H9 (cell line): ENCODE measurements around the gene PRKCB. TPM values are rescaled to one million over a fixed set of nuclear protein-coding genes. Genes with fewer than 3 reads are reported as not detected.

ENCODE experiments used
- DNase-seq: peaks from one replicate; pipeline ENCODE4 v3.0.0-alpha.2; 2017
- H2AFZ ChIP-seq: one replicate; pipeline ENCODE4 v1.6.1; 2013; ENCODE audit warnings: mild to moderate bottlenecking, low read length, control low read depth, moderate library complexity
- H2AK5ac ChIP-seq: 2 replicates; pipeline ENCODE4 v1.6.1; 2013; ENCODE audit warnings: low read length, control low read depth, mixed read lengths; ENCODE audit not compliant: insufficient read length
- H2BK120ac ChIP-seq: one replicate; pipeline ENCODE4 v1.6.1; 2013; ENCODE audit warnings: low read depth, mild to moderate bottlenecking, low read length, control low read depth, inconsistent platforms; ENCODE audit not compliant: poor library complexity, severe bottlenecking
- H2BK12ac ChIP-seq: 2 replicates; pipeline ENCODE4 v1.6.1; 2013; ENCODE audit warnings: low read length, control low read depth, mixed read lengths, low read depth; ENCODE audit not compliant: insufficient read length
- H2BK15ac ChIP-seq: 2 replicates; pipeline ENCODE4 v1.6.1; 2013; ENCODE audit warnings: low read depth, low read length, control low read depth
- H2BK20ac ChIP-seq: one replicate; pipeline ENCODE4 v1.6.1; 2013; ENCODE audit warnings: low read depth, mild to moderate bottlenecking, low read length, control low read depth, inconsistent platforms; ENCODE audit not compliant: poor library complexity, severe bottlenecking
- H2BK5ac ChIP-seq: 2 replicates; pipeline ENCODE4 v1.6.1; 2013; ENCODE audit warnings: low read length, control low read depth, mixed read lengths; ENCODE audit not compliant: insufficient read length
- H3K14ac ChIP-seq: 2 replicates; pipeline ENCODE4 v1.6.1; 2013; ENCODE audit warnings: low read length, control low read depth; ENCODE audit not compliant: insufficient read depth
- H3K18ac ChIP-seq: 2 replicates; pipeline ENCODE4 v1.6.1; 2013; ENCODE audit warnings: low read depth, mild to moderate bottlenecking, mixed read lengths, low read length, control low read depth; ENCODE audit not compliant: insufficient read length
- H3K23ac ChIP-seq: 2 replicates; pipeline ENCODE4 v1.6.1; 2013; ENCODE audit warnings: low read length, control low read depth, mixed read lengths, low read depth; ENCODE audit not compliant: insufficient read length
- H3K23me2 ChIP-seq: 2 replicates; pipeline ENCODE4 v1.6.1; 2013; ENCODE audit warnings: low read depth, mild to moderate bottlenecking, mixed read lengths, low read length, control low read depth; ENCODE audit not compliant: insufficient read length, poor library complexity, severe bottlenecking
- H3K27ac ChIP-seq: 2 replicates; pipeline ENCODE4 v1.5.1; 2013; ENCODE audit warnings: low read length, control low read depth, mixed read lengths, low read depth; ENCODE audit not compliant: insufficient read length
- H3K27me3 ChIP-seq: 2 replicates; pipeline ENCODE4 v1.6.1; 2013; ENCODE audit warnings: low read length, control low read depth, inconsistent platforms; ENCODE audit not compliant: insufficient read depth
- H3K4ac ChIP-seq: 2 replicates; pipeline ENCODE4 v1.6.1; 2013; ENCODE audit warnings: low read depth, mild to moderate bottlenecking, control low read depth, inconsistent platforms, low read length, moderate library complexity
- H3K4me1 ChIP-seq: 2 replicates; pipeline ENCODE4 v1.6.1; 2013; ENCODE audit warnings: low read length, control low read depth, inconsistent platforms; ENCODE audit not compliant: insufficient read depth
- H3K4me2 ChIP-seq: 2 replicates; pipeline ENCODE4 v1.6.1; 2013; ENCODE audit warnings: low read length, control low read depth, mixed read lengths; ENCODE audit not compliant: insufficient read length, insufficient read depth
- H3K56ac ChIP-seq: 2 replicates; pipeline ENCODE4 v1.6.1; 2013; ENCODE audit warnings: low read depth, mild to moderate bottlenecking, mixed read lengths, low read length, control low read depth; ENCODE audit not compliant: insufficient read length
- H3K79me1 ChIP-seq: 2 replicates; pipeline ENCODE4 v1.6.1; 2013; ENCODE audit warnings: low read depth, mild to moderate bottlenecking, moderate library complexity, low read length, control low read depth, inconsistent platforms; ENCODE audit not compliant: insufficient read depth, poor library complexity, severe bottlenecking
- H3K79me2 ChIP-seq: 2 replicates; pipeline ENCODE4 v1.6.1; 2013; ENCODE audit warnings: low read length, control low read depth, inconsistent platforms; ENCODE audit not compliant: insufficient read depth
- H3K9ac ChIP-seq: 2 replicates; pipeline ENCODE4 v1.6.1; 2013; ENCODE audit warnings: low read length, control low read depth, mixed read lengths; ENCODE audit not compliant: insufficient read length; ENCODE audit errors: extremely low read depth
- H3K9me3 ChIP-seq: one replicate; pipeline ENCODE4 v1.6.1; 2013; ENCODE audit warnings: low read depth, low read length, inconsistent platforms; ENCODE audit not compliant: control insufficient read depth
- H3T11ph ChIP-seq: one replicate; pipeline ENCODE4 v1.6.1; 2013; ENCODE audit warnings: mild to moderate bottlenecking, low read length, control low read depth, inconsistent platforms
- H4K20me1 ChIP-seq: one replicate; pipeline ENCODE4 v1.6.1; 2013; ENCODE audit not compliant: control insufficient read depth, insufficient read length, insufficient read depth
- H4K5ac ChIP-seq: 2 replicates; pipeline ENCODE4 v1.6.1; 2013; ENCODE audit warnings: low read depth, mild to moderate bottlenecking, mixed read lengths, low read length, control low read depth; ENCODE audit not compliant: insufficient read length
- H4K8ac ChIP-seq: replicated peaks from 2 replicates; pipeline ENCODE4 v1.6.1; 2013; ENCODE audit warnings: low read length, control low read depth, mixed read lengths, low read depth; ENCODE audit not compliant: insufficient read length
- H4K91ac ChIP-seq: 2 replicates; pipeline ENCODE4 v1.6.1; 2013; ENCODE audit warnings: low read depth, mild to moderate bottlenecking, moderate library complexity, mixed read lengths, low read length, control low read depth; ENCODE audit not compliant: insufficient read length
- H3K27ac Mint-ChIP-seq, 3 experiments: 2 replicates in 2 of 3; 3 replicates in 1 of 3; pipeline ENCODE4 v1.8.0; 2020 to 2021; ENCODE audit warnings: mixed read lengths in 3 of 3, mild to moderate bottlenecking in 1 of 3, moderate library complexity in 1 of 3
- H3K27me3 Mint-ChIP-seq: 2 replicates; pipeline ENCODE4 v1.8.0; 2021; ENCODE audit warnings: low read depth, mild to moderate bottlenecking, moderate library complexity, mixed read lengths
- H3K36me3 Mint-ChIP-seq, 3 experiments: 2 replicates in 2 of 3; 3 replicates in 1 of 3; pipeline ENCODE4 v1.8.0; 2020 to 2021; ENCODE audit warnings: low read depth in 3 of 3, mixed read lengths in 3 of 3; ENCODE audit not compliant: insufficient read depth in 1 of 3
- H3K4me1 Mint-ChIP-seq, 2 experiments: 2 replicates each; pipeline ENCODE4 v1.8.0; 2020; ENCODE audit warnings: mixed read lengths in 2 of 2
- H3K4me3 Mint-ChIP-seq, 2 experiments: 2 replicates in 1 of 2; 3 replicates in 1 of 2; pipeline ENCODE4 v1.8.0; 2020 to 2021; ENCODE audit warnings: mild to moderate bottlenecking in 2 of 2, mixed read lengths in 2 of 2, moderate library complexity in 1 of 2
- H3K9me3 Mint-ChIP-seq, 2 experiments: 2 replicates in 1 of 2; 3 replicates in 1 of 2; pipeline ENCODE4 v1.8.0; 2020; ENCODE audit warnings: mild to moderate bottlenecking in 2 of 2, mixed read lengths in 2 of 2, moderate library complexity in 1 of 2
- CTCF ChIP-seq: fragments of 200-600 bp; sonication (generic); conservative IDR thresholded peaks from 3 replicates; pipeline ENCODE4 v1.8.0; 2021; ENCODE audit warnings: antibody characterized with exemption, mild to moderate bottlenecking
- WGBS: extraction: QIAGEN DNeasy Blood & Tissue Kit; methylation state at CpG from one replicate; pipeline ENCODE4 v1.1.7; 2013; ENCODE audit warnings: missing lambda C conversion rate, low lambda C conversion rate, mixed read lengths; ENCODE audit not compliant: insufficient read length; ENCODE audit errors: extremely low coverage; 5-methylcytosine and 5-hydroxymethylcytosine counted together
- total RNA-seq: library from RNA; stranded (reverse); gene quantifications from 2 replicates; pipeline ENCODE4 v1.2.1, GENCODE V29; 2021

PRKCB gene
- total RNA-seq, 1 experiment from 2014 or later, result 7.0 TPM

- Mint-ChIP-seq H3K36me3 (no peaks in the 10 kb centered on the region), H3K9me3 (no peaks in the 10 kb centered on the region), H3K4me3 (no peak overlapping the region), H3K27ac (no peak overlapping the region), H3K27me3 (no peaks in the 10 kb centered on the region), H3K4me1 (peaks cover 10 to 17% of the 10 kb centered on the region in 2 experiments)
- no peak overlapping the region for H3T11ph ChIP-seq
- no peak overlapping the region for H3K56ac ChIP-seq
- H4K91ac ChIP-seq, result no peak overlapping the region
- no peak overlapping the region for H2BK5ac ChIP-seq
- no peak overlapping the region for H3K14ac ChIP-seq
- WGBS, result no CpG with 5 or more reads among the region's 1 CpG
- H4K8ac ChIP-seq, result no peak overlapping the region
- no peak overlapping the region for H3K9ac ChIP-seq
- peak; percentile 93 for TF ChIP-seq CTCF
- H2BK12ac ChIP-seq, result no peak overlapping the region
- H3K18ac ChIP-seq, result no peak overlapping the region
- H3K4me1 ChIP-seq, result no peaks in the 10 kb centered on the region
- H2BK15ac ChIP-seq, result no peak overlapping the region
- H3K27me3 ChIP-seq, result no peaks in the 10 kb centered on the region
- H3K23ac ChIP-seq, result no peak overlapping the region
- no peaks in the 10 kb centered on the region for H4K20me1 ChIP-seq
- DNase-seq, result peak; percentile 83
- no peaks in the 10 kb centered on the region for H3K79me2 ChIP-seq
- H2AK5ac ChIP-seq, result no peak overlapping the region
- H3K79me1 ChIP-seq, result no peaks in the 10 kb centered on the region
- no peak overlapping the region for H3K27ac ChIP-seq
- H3K23me2 ChIP-seq, result no peaks in the 10 kb centered on the region
- H4K5ac ChIP-seq, result no peak overlapping the region
- H3K4ac ChIP-seq, result no peak overlapping the region
- H3K4me2 ChIP-seq, result no peak overlapping the region
- no peak overlapping the region for H2BK20ac ChIP-seq
- H2AFZ ChIP-seq, result no peak overlapping the region
- no peaks in the 10 kb centered on the region for H3K9me3 ChIP-seq
- H2BK120ac ChIP-seq, result no peak overlapping the region
These were observed 235.1 kb downstream of the PRKCB start for GRCh38 chr16:24070851-24071250.
